HepG2 (cell line): ENCODE measurements around the gene METTL27. TPM values are rescaled to one million over a fixed set of nuclear protein-coding genes. Genes with fewer than 3 reads are reported as not detected.
"Not testable (repeated sequence)": the region's sequence is repeated elsewhere in the genome, so short reads cannot be mapped to it uniquely, and the experiment has no call there.

Experiments
- ATAC-seq: fragments of 200-7000 bp; cut with Tn5 transposase; 3 replicates; pipeline ENCODE4 v1.9.1; 2020; ENCODE audit warnings: mild to moderate bottlenecking, moderate library complexity
- BruUV-seq: library from RNA; stranded (reverse); fragments of 400-500 nt; replicated peaks from 2 replicates; lab custom pipeline; 2021; lab: Mats Ljungman, UMichigan
- CTCF ChIA-PET: fragments of 300-600 bp; formaldehyde crosslinking; extraction: SDS; loops from one replicate; lab custom pipeline; 2021; ENCODE audit warnings: low total read pairs, inconsistent platforms, low intra/inter-chr PET ratio; lab: Yijun Ruan, JAX
- POLR2A ChIA-PET: fragments of 350-600 bp; sonication (Branson Sonifier 250); formaldehyde crosslinking; loops from one replicate; lab custom pipeline; 2020; ENCODE audit warnings: antibody characterized with exemption, inconsistent platforms; lab: Yijun Ruan, JAX
- DNase-seq: peaks from one replicate; pipeline ENCODE4 v3.0.0-alpha.2; 2015; ENCODE audit warnings: low spot score
- FAIRE-seq: peaks from 3 replicates; lab custom pipeline; 2011; peaks lifted over from hg19 to GRCh38; lab: Jason Lieb, UNC
- H2AFZ ChIP-seq: one replicate; pipeline ENCODE4 v1.6.1; 2011; ENCODE audit warnings: low read length, inconsistent platforms
- H3K27ac ChIP-seq: fragments of 300-600 bp; 3 replicates; pipeline ENCODE4 v1.8.0; 2011; ENCODE audit warnings: mixed run types, mild to moderate bottlenecking, mixed read lengths, low read length, inconsistent platforms; ENCODE audit not compliant: insufficient read depth; ENCODE audit errors: extremely low read length
- H3K27me3 ChIP-seq, 2 experiments: fragments of 200-600 bp in 1 of 2; 2 replicates in 1 of 2; 3 replicates in 1 of 2; pipeline versions ENCODE4 v1.6.0 to v1.8.0; 2011; ENCODE audit warnings: low read length in 2 of 2, mild to moderate bottlenecking in 2 of 2, moderate library complexity in 2 of 2, inconsistent platforms in 1 of 2; ENCODE audit not compliant: insufficient read depth in 2 of 2, control insufficient read depth in 1 of 2
- H3K36me3 ChIP-seq, 2 experiments: fragments of 200-600 bp in 1 of 2; replicated peaks in 1 of 2; 2 replicates in 1 of 2; 3 replicates in 1 of 2; pipeline versions ENCODE4 v1.5.1 to v1.8.0; 2011; ENCODE audit warnings: low read length in 2 of 2, inconsistent platforms in 1 of 2; ENCODE audit not compliant: insufficient read depth in 2 of 2, control insufficient read depth in 1 of 2
- H3K4me1 ChIP-seq: 2 replicates; pipeline ENCODE4 v1.5.1; 2012; ENCODE audit warnings: low read length, inconsistent platforms; ENCODE audit not compliant: insufficient read depth
- H3K4me2 ChIP-seq: 2 replicates; pipeline ENCODE4 v1.6.0; 2011; ENCODE audit warnings: low read depth, low read length, inconsistent platforms
- H3K4me3 ChIP-seq, 3 experiments: fragments of 200-600 bp in 1 of 3; sonication (generic), shearing (Covaris generic) in 1 of 3; replicated peaks in 1 of 3; 2 replicates each; pipeline ENCODE4 v1.5.1; 2011 to 2016; ENCODE audit warnings: low read length in 3 of 3, inconsistent platforms in 2 of 3, low read depth in 2 of 3, mild to moderate bottlenecking in 2 of 3, control low read depth in 1 of 3, mixed read lengths in 1 of 3; ENCODE audit not compliant: insufficient read depth in 1 of 3
- H3K79me2 ChIP-seq: one replicate; pipeline ENCODE4 v1.6.1; 2011; ENCODE audit warnings: low read length, inconsistent platforms; ENCODE audit not compliant: insufficient read depth
- H3K9ac ChIP-seq: 2 replicates; pipeline ENCODE4 v1.6.0; 2011; ENCODE audit warnings: mild to moderate bottlenecking, low read depth, low read length, inconsistent platforms; ENCODE audit not compliant: insufficient read depth
- H3K9me3 ChIP-seq: 2 replicates; pipeline ENCODE4 v1.5.1; 2012; ENCODE audit warnings: mild to moderate bottlenecking, low read length
- H4K20me1 ChIP-seq: 2 replicates; pipeline ENCODE4 v1.6.0; 2011; ENCODE audit warnings: inconsistent platforms, mild to moderate bottlenecking, low read length, moderate library complexity; ENCODE audit not compliant: insufficient read depth
- FOSL2 ChIP-seq: sonication (generic); formaldehyde crosslinking; IDR thresholded peaks from 2 replicates; pipeline ENCODE4 v1.4.0; 2020; ENCODE audit warnings: missing genetic modification reagents
- MXI1 ChIP-seq: IDR thresholded peaks from 3 replicates; pipeline ENCODE4 v1.6.1; 2012; ENCODE audit warnings: low read depth, low read length, inconsistent platforms, borderline replicate concordance
- MYC ChIP-seq: sonication (generic); formaldehyde crosslinking; IDR thresholded peaks from 2 replicates; pipeline ENCODE4 v1.9.0; 2021; ENCODE audit warnings: missing genetic modification reagents, borderline replicate concordance
- SAP130 ChIP-seq: IDR thresholded peaks from 2 replicates; pipeline ENCODE4 v1.6.1; 2016; ENCODE audit warnings: low read depth
- WGBS: methylation state at CpG from one replicate; pipeline ENCODE4 v1.1.6; 2017; ENCODE audit warnings: low lambda C conversion rate; 5-methylcytosine and 5-hydroxymethylcytosine counted together
- in situ Hi-C: cut with HindIII; loops from 2 replicates; pipeline ENCODE4 v1.10.0; 2017; ENCODE audit warnings: low pct_unique_long_range_greater_than_20kb; ENCODE audit not compliant: extremely low pct_ligation_motif_present
- intact Hi-C: fragments of 100-400 bp; cut with micrococcal nuclease; formaldehyde crosslinking; loops from one replicate; pipeline ENCODE4 v1.10.0; 2022; ENCODE audit not compliant: unreplicated experiment
- polyA plus RNA-seq, 8 experiments: library from polyadenylated mRNA; depleted of rRNA in 3 of 8; stranded (reverse) in 7 of 8; unstranded in 1 of 8; fragments of >200 nt; fragmentation: Illumina TruSeq in 4 of 8; extraction: Trizol in 4 of 8; gene quantifications; 2 replicates each; pipeline versions ENCODE4 v1.2.1 to v1.2.3, GENCODE V29; 2011 to 2016; ENCODE audit warnings: low read depth in 4 of 8, missing spikeins in 1 of 8, mixed read lengths in 1 of 8; ENCODE audit not compliant: insufficient read depth in 1 of 8
- total RNA-seq, 5 experiments: library from RNA; depleted of rRNA; stranded (reverse); fragments of >200 nt; fragmentation: Illumina TruSeq; extraction: Trizol; gene quantifications; 2 replicates each; pipeline ENCODE4 v1.2.3, GENCODE V29; 2016; ENCODE audit warnings: low read depth in 1 of 5
- TF ChIP-seq, protein P1 (sequence below): sonication (generic); formaldehyde crosslinking; IDR thresholded peaks from 2 replicates; pipeline ENCODE4 v1.5.1; 2020; ENCODE audit warnings: missing genetic modification reagents, mild to moderate bottlenecking, borderline replicate concordance

The METTL27 gene
- total and polyA plus RNA-seq, 2 of the 13 experiments (the other 11 are each of a cell fraction or from before 2014, with no cell fraction given): 2.0 to 3.0 TPM

DNA sequence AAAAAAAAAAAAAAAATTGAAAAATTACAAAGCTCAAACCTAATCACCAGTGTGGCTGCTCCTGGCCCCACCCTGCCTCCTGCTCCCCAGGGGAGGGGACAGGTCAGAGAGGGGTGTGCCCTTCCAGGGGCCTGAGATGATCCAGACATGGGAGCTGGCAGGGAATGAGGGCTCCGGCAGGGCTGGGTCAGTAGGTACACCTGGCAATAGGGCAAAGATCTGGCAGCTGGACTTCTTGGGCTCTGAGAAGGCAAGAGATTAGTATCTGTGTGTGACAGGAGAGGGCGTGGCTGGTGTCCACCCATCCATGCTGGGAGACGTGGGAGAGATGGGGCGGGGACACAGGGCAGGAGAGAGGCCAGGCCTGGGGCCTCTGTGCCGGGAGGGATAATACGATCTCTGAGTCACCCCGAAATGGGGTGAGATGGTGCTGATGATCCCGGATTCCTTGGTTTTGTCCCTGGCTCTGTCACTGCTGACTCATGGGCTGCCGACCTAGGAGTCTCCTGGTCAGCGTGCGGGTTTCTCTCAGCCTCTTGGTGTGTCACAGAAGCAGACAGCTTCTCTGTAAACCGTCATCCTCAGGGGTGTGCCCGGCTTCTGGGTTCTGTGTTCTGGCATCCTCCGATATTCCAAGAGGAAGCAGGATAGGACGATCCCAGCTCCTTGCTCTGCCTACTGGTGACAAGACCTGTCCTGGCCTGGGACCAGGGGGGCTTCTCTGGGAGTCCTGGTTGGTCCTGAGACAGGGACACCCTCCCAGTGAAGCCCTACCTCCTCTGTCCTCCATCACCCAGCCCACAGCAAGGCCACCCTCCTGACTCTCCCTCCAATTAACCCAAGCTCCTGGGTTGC is 19.8 kb downstream of the METTL27 start:
- 0 out of 2 replicates have a peak, but pooled peaks have one; percentile 20 for TF ChIP-seq SAP130 (CRISPR knock-in tag)
- TF ChIP-seq, protein P1, sequence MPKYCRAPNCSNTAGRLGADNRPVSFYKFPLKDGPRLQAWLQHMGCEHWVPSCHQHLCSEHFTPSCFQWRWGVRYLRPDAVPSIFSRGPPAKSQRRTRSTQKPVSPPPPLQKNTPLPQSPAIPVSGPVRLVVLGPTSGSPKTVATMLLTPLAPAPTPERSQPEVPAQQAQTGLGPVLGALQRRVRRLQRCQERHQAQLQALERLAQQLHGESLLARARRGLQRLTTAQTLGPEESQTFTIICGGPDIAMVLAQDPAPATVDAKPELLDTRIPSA (CRISPR knock-in tag): no peak
- 0 out of 3 replicates have a peak, but pooled peaks have one; percentile 10 for TF ChIP-seq MXI1
- peak; percentile 62 for TF ChIP-seq FOSL2 (CRISPR knock-in tag)
- no peak for TF ChIP-seq MYC
- H3K9ac ChIP-seq: no peak overlapping the region
- CTCF ChIA-PET: no interaction called here
- peaks cover 0 to 31% of the 10 kb centered on the region in 2 experiments; a peak in 3 of 5 replicates for H3K27me3 ChIP-seq
- FAIRE-seq (no peak), ATAC-seq (peak; percentile 74), DNase-seq (peak; percentile 50)
- 0% methylated on average over 4 of the region's 15 CpGs for WGBS
- H3K9me3 ChIP-seq: no peaks in the 10 kb centered on the region
- no peaks in the 10 kb centered on the region for H3K36me3 ChIP-seq
- H2AFZ ChIP-seq: no peak overlapping the region
- no peak overlapping the region; a peak in 1 of 6 replicates for H3K4me3 ChIP-seq
- intact Hi-C loops (no loop called here), in situ Hi-C loops (no loop called here)
- no peaks in the 10 kb centered on the region for H4K20me1 ChIP-seq
- H3K27ac ChIP-seq: no peak overlapping the region
- H3K79me2 ChIP-seq: no peaks in the 10 kb centered on the region
- H3K4me1 ChIP-seq: peaks cover 29% of the 10 kb centered on the region
- POLR2A ChIA-PET: interaction anchor here (0.8 to 1.5 kb wide), 4 partner anchors 8 to 20 kb away, joined by 3 to 4 read pairs (median 3); partner anchors contain the start of genes CLDN4 and METTL27
- H3K4me2 ChIP-seq: peak overlapping the region; percentile 29; the same call in 1 of the 2 replicates
- no TSS peak for BruUV-seq

DNA sequence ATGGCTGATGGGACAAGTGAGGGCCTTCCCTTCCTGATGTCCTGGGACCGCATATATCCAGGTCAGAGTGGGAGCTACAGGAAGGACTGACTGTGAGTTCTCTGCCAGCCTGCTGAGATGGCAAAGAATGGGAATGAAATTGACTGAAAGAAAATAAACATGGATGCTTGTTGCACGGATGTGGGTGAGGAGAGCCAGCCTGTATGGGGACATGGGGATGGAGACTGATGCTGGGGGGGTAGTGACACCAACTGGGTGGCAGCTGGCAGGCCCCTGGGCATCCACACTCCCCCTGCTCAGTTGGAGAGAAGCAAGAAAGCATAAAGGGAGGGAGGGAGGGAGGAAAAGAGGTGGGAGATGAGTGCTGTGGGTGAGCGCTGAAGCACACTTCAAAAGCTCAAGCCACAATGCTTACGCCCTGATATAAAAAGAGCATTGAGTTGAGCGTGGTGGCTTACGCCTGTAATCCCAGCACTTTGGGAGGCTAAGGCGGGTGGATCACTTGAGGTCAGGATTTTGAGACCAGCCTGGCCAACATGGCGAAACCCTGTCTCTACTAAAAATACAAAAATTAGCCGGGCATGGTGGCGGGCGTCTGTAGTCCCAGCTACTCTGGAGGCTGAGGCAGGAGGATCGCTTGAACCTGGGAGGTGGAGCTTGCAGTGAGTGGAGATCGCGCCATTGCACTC is 20.6 kb downstream of the METTL27 start:
- ATAC-seq, in situ Hi-C loops, H3K4me2 ChIP-seq, H4K20me1 ChIP-seq, intact Hi-C loops, H3K27ac ChIP-seq, DNase-seq, CTCF ChIA-PET, H3K36me3 ChIP-seq, H3K4me3 ChIP-seq, H3K9me3 ChIP-seq, H3K9ac ChIP-seq, BruUV-seq, H3K79me2 ChIP-seq, FAIRE-seq, H2AFZ ChIP-seq: not testable (repeated sequence)
- 67% methylated on average over 14 of the region's 14 CpGs for WGBS
- POLR2A ChIA-PET: interaction anchor here (0.8 to 1.5 kb wide), 3 partner anchors 9 to 21 kb away, joined by 3 to 4 read pairs (median 3); partner anchors contain the start of genes CLDN4 and METTL27
- Histone ChIP-seq H3K4me1 (peaks cover 21% of the 10 kb centered on the region), H3K27me3 (peaks cover 0 to 26% of the 10 kb centered on the region in 2 experiments; a peak in 3 of 5 replicates)
